Cardiac muscle cell (in vitro differentiated cells and primary cell): Measurements from ENCODE around the gene SHQ1. TPM values are rescaled to one million over a fixed set of nuclear protein-coding genes. Genes with fewer than 3 reads are reported as not detected.

Source experiments
- DNase-seq, 2 donors: peaks; one replicate each; pipeline versions ENCODE4 v3.0.0 to v3.0.0-alpha.2; 2010 to 2017; ENCODE audit warnings: low read depth in 1 of 2, low spot score in 1 of 2
- H3K27ac ChIP-seq: fragments of 200-600 bp; sonication (generic); 2 replicates; pipeline ENCODE4 v1.5.1; 2016
- H3K27me3 ChIP-seq: fragments of 200-600 bp; sonication (generic); 2 replicates; pipeline ENCODE4 v1.6.0; 2016; ENCODE audit warnings: control low read depth
- H3K36me3 ChIP-seq: fragments of 200-600 bp; sonication (generic); 2 replicates; pipeline ENCODE4 v1.5.1; 2016; ENCODE audit warnings: control low read depth
- H3K4me1 ChIP-seq: fragments of 200-600 bp; sonication (generic); 2 replicates; pipeline ENCODE4 v1.8.1; 2017; ENCODE audit warnings: low read depth, mild to moderate bottlenecking, mixed run types
- H3K4me3 ChIP-seq: fragments of 200-600 bp; sonication (generic); 2 replicates; pipeline ENCODE4 v1.5.1; 2016; ENCODE audit warnings: mild to moderate bottlenecking
- H3K9me3 ChIP-seq: fragments of 200-600 bp; sonication (generic); 2 replicates; pipeline ENCODE4 v1.5.1; 2017; ENCODE audit warnings: low read depth, mild to moderate bottlenecking, control low read depth
- polyA plus RNA-seq: library from polyadenylated mRNA; unstranded; fragments of >200 nt; fragmentation: Nextera tagmentation; extraction: Ambion mirVana; gene quantifications from 2 replicates; pipeline ENCODE4 v1.2.1, GENCODE V29; 2016
- total RNA-seq: library from RNA; depleted of rRNA; stranded (reverse); fragments of >200 nt; gene quantifications from 2 replicates; pipeline ENCODE4 v1.2.3, GENCODE V29; 2016
- TF ChIP-seq, protein P1 (sequence below): IDR thresholded peaks from 2 replicates; pipeline ENCODE4 v1.5.1; 2012; ENCODE audit warnings: low read depth, mild to moderate bottlenecking, low read length

SHQ1 gene
- total and polyA plus RNA-seq, 2 experiments from 2014 or later: 15.2 to 20.1 TPM

DNA sequence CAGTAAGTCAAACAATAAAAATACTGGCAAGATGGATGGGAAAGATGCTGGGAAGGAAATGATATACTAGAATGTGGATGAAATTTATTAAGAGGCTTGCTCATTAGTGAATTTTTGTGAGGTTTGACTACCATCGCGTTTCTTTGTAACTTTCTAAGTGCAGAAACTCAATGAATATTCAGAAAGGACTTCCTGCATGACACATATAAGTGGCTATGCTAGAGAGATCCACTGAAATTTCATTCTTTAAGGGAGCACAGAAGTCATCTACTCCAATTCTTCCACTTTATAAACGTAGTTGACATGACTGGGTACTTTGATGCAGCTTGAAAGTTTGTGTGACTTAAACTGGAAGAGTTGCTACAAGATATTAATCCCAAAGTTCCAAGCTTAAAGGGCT, 88.0 kb downstream of the SHQ1 start:
- no peak overlapping the region for H3K4me3 ChIP-seq
- H3K9me3 ChIP-seq: no peaks in the 10 kb centered on the region
- TF ChIP-seq, protein P1, sequence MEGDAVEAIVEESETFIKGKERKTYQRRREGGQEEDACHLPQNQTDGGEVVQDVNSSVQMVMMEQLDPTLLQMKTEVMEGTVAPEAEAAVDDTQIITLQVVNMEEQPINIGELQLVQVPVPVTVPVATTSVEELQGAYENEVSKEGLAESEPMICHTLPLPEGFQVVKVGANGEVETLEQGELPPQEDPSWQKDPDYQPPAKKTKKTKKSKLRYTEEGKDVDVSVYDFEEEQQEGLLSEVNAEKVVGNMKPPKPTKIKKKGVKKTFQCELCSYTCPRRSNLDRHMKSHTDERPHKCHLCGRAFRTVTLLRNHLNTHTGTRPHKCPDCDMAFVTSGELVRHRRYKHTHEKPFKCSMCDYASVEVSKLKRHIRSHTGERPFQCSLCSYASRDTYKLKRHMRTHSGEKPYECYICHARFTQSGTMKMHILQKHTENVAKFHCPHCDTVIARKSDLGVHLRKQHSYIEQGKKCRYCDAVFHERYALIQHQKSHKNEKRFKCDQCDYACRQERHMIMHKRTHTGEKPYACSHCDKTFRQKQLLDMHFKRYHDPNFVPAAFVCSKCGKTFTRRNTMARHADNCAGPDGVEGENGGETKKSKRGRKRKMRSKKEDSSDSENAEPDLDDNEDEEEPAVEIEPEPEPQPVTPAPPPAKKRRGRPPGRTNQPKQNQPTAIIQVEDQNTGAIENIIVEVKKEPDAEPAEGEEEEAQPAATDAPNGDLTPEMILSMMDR: no peak
- H3K27ac ChIP-seq: no peak overlapping the region
- no peaks in the 10 kb centered on the region for H3K36me3 ChIP-seq
- no peaks in the 10 kb centered on the region for H3K27me3 ChIP-seq
- no peak for DNase-seq
- peaks cover 16% of the 10 kb centered on the region for H3K4me1 ChIP-seq

DNA sequence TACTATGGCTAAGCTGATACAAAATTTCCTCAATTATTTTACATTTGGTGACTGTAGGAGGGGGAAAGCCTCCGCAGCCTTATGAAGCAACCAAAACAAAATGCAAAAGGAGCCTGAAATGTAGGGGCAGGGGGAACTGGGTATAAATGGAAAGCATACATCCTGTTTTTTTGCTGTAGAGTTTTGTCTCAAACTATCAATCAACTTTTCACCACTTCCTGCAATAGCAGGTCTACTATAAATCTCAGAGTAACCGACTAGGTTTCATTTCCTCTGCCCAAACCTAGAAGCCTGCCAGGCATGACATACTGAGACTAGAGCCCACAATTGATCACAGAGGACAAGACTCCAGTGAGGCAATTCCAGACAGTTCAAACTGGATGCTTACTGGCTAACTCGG, 91.3 kb downstream of the SHQ1 start:
- no peak for DNase-seq
- Histone ChIP-seq H3K27ac (no peak overlapping the region), H3K9me3 (no peaks in the 10 kb centered on the region), H3K4me1 (peaks cover 9% of the 10 kb centered on the region), H3K27me3 (no peaks in the 10 kb centered on the region), H3K4me3 (no peak overlapping the region), H3K36me3 (no peaks in the 10 kb centered on the region)
- TF ChIP-seq, protein P1: no peak

DNA sequence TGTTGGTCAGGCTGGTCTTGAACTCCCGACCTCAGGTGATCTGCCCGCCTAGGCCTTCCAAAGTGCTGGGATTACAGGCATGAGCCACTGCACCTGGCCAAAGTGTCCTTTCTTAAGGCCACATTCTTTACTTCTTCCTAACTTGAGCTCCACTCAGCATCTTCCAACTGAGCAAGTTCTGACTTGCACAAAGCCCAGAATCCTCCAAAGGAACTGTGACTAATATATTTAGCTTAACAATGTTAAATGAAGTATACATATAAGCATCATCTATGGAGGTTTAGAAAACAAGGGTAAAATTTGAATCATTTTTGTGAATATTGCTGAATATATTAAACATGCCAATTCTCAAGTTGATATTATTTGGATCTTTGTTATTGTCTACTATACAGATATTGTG, 93.7 kb downstream of the SHQ1 start:
- TF ChIP-seq, protein P1: no peak
- Histone ChIP-seq H3K36me3 (no peaks in the 10 kb centered on the region), H3K4me1 (peaks cover 9% of the 10 kb centered on the region), H3K27me3 (no peaks in the 10 kb centered on the region), H3K27ac (no peak overlapping the region), H3K9me3 (no peaks in the 10 kb centered on the region), H3K4me3 (no peak overlapping the region)
- no peak for DNase-seq

DNA sequence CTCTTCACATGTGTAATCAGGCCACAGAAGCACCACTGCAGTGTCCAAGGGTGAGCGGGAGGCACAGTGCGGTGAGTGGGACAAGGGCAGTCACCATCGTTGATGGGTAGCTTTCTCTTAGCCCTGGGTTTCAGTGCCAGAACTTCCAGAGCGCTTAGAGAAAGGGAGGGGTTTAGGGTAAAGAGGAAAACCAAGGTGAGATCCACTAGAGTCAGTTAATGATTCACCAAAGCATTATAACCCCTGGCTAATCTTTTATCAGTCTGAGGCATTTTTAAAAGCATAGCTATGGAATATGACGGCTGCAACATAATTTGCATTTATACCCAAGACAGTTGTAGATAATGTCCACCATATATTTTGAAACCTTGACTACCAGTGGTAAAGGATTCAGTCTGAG, 94.8 kb downstream of the SHQ1 start:
- H3K4me1 ChIP-seq: peaks cover 9% of the 10 kb centered on the region

DNA sequence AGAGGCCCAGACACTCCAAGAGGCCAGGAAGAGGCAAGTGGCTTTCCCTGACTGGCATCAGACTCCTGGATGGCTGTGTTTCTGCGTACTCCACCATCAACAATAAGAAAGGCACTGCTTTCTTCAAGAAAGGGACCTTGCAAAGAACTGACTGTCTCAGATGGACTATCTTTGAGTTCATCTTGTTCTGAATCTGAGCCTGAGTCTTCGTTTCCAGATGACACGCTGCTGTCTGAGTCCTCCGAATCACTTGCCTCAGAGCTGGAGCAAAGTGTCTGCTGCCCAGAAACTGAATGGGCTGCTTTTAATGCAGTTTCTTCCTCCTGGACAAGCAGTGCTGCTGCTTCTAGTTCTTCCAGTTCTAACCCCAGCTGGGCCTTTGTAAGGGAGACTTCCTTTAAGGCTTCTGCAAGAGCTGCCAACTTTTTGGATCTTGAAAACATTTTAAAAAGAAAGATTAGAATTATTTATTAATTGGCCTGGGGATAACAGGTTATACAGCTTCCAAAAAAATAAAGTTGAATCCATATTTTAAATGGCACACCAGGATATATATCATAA, 97.8 kb downstream of the SHQ1 start:
- Histone ChIP-seq H3K4me3 (no peak overlapping the region), H3K27ac (no peak overlapping the region), H3K36me3 (no peaks in the 10 kb centered on the region), H3K27me3 (no peaks in the 10 kb centered on the region), H3K4me1 (peaks cover 11% of the 10 kb centered on the region), H3K9me3 (no peaks in the 10 kb centered on the region)
- TF ChIP-seq, protein P1: no peak
- DNase-seq: no peak

More for the DNA sequence above, 94.8 kb downstream of the SHQ1 start:
- DNase-seq: no peak
- Histone ChIP-seq H3K9me3 (no peaks in the 10 kb centered on the region), H3K4me3 (no peak overlapping the region), H3K27me3 (no peaks in the 10 kb centered on the region), H3K36me3 (no peaks in the 10 kb centered on the region), H3K27ac (no peak overlapping the region)
- TF ChIP-seq, protein P1: no peak
